ENCODE results near the gene MYO9B. TPM values are rescaled to one million over a fixed set of nuclear protein-coding genes. Genes with fewer than 3 reads are reported as not detected.

Gene MYO9B
- polyA plus RNA-seq, 2 of the 4 experiments (the other 2 are of a cell fraction): 13.0 to 27.7 TPM

DNA sequence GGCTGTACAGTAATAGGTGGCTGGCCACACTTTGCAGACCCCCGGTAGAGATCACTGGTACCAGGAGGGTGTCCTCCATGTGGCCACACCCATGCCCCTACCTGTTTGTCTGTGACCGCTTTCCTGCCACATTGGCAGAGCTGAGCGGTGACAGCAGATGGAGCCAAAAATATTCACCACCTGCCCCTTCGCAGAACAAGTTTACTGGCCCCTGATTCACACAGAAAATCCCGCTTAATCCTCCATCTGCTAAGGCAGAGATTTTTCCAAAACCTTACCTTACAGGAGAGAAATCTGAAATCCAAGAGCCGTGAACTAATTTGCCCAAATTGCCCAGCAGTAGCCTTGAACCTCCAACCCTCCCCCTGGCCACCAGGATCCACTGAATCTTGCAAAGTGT lies 52.1 kb downstream of the MYO9B start (continued):
- TF ChIP-seq, protein P1, sequence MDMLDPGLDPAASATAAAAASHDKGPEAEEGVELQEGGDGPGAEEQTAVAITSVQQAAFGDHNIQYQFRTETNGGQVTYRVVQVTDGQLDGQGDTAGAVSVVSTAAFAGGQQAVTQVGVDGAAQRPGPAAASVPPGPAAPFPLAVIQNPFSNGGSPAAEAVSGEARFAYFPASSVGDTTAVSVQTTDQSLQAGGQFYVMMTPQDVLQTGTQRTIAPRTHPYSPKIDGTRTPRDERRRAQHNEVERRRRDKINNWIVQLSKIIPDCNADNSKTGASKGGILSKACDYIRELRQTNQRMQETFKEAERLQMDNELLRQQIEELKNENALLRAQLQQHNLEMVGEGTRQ (IDR thresholded peaks at IDR 0.05): no peak

DNA sequence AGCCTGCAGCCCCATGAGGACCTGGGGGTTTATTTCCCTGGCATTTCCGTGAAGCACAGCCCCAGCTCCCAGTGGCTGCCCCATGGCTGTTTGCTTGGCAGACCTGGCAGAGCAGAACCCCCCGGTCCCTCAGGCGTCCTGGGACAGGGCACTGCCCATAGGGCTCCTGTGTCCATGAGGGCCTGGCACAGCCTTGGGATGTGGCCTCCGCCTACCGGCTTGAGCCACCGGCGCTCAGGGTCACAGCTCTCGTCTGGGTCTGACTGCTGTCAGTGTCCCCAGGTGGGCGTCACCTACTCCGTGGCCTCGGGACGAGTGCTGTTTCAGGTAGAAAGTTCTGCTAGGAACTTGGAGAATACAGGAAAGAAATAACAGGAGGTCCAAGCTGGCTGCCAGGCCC lies 52.8 kb downstream of the MYO9B start:
- ATAC-seq: no peak

DNA sequence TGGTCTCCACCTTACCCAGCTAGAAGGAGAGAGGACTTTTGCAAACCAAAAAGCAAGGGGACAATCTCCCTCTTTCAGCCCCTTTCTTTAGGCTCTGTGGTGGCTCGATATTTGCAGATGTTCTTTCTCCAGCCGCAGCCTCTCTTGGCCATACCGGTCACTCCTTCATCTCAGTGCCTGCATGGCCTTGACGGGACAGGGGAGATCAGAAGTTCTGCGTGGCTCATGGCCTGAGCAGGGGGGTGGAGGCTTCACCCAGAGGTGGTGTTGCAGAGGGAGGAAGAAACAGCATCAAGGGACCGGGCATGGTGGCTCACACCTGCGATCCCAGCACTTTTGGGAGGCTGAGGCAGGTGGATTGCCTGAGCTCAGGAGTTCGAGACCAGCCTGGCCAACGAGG lies 53.2 kb downstream of the MYO9B start:
- H3K4me2 ChIP-seq: no peak overlapping the region
- H3K27ac ChIP-seq: no peak overlapping the region
- FAIRE-seq (no peak), DNase-seq (ENCODE audit: low read depth in 1 of 2, low spot score in 1 of 2) (no peak), ATAC-seq (no peak)
- 97% methylated on average over 9 of the region's 9 CpGs for WGBS (ENCODE audit: missing lambda C conversion rate)
- no peaks in the 10 kb centered on the region for H3K9me3 ChIP-seq
- TF ChIP-seq HEYL (CRISPR knock-in tag; IDR thresholded peaks at IDR 0.05) (no peak), JUN (IDR thresholded peaks at IDR 0.05) (no peak), CEBPB (IDR thresholded peaks at IDR 0.05) (no peak), EHMT2 (IDR thresholded peaks at IDR 0.05; ENCODE audit: low read depth) (no peak), FOXS1 (CRISPR knock-in tag; IDR thresholded peaks at IDR 0.05) (no peak), PHF8 (IDR thresholded peaks at IDR 0.05; ENCODE audit: borderline replicate concordance, low read depth) (no peak), RAD21 (conservative IDR thresholded peaks at IDR 0.05 in 1 of 2, IDR thresholded peaks at IDR 0.05 in 1 of 2) (no peak), RCOR1 (IDR thresholded peaks at IDR 0.05; ENCODE audit: low read depth, low read length) (no peak), POLR2AphosphoS2 (conservative IDR thresholded peaks at IDR 0.05; ENCODE audit: low read length) (no peak), MAFK (IDR thresholded peaks at IDR 0.05; ENCODE audit: partially characterized antibody) (no peak), HOXB5 (CRISPR knock-in tag; IDR thresholded peaks at IDR 0.05) (no peak)
- ChIA-PET POLR2A (no interaction called here), CTCF (interaction anchor here (0.6 to 0.8 kb wide), 2 partner anchors 23 to 140 kb away, joined by 3 read pairs; no protein-coding TSS in a partner anchor)
- H3K4me3 ChIP-seq: no peak overlapping the region
- H3K4me1 ChIP-seq: peaks cover 13% of the 10 kb centered on the region

More for the DNA sequence above, 52.8 kb downstream of the MYO9B start:
- TF ChIP-seq HOXB13 (CRISPR knock-in tag; IDR thresholded peaks at IDR 0.05; ENCODE audit: low read depth) (no peak), PHF8 (IDR thresholded peaks at IDR 0.05; ENCODE audit: borderline replicate concordance, low read depth) (no peak), ZSCAN20 (CRISPR knock-in tag; IDR thresholded peaks at IDR 0.05) (no peak), CBX8 (IDR thresholded peaks at IDR 0.05) (no peak), TP53 (CRISPR knock-in tag; IDR thresholded peaks at IDR 0.05) (no peak), ZFP36 (IDR thresholded peaks at IDR 0.05; ENCODE audit: borderline replicate concordance, partially characterized antibody) (no peak), MYC (IDR thresholded peaks at IDR 0.05; ENCODE audit: borderline replicate concordance, low read length) (no peak), CHD2 (IDR thresholded peaks at IDR 0.05; ENCODE audit: low read length, partially characterized antibody) (no peak), ZNF302 (CRISPR knock-in tag; IDR thresholded peaks at IDR 0.05) (no peak)
- TF ChIP-seq, protein P2, sequence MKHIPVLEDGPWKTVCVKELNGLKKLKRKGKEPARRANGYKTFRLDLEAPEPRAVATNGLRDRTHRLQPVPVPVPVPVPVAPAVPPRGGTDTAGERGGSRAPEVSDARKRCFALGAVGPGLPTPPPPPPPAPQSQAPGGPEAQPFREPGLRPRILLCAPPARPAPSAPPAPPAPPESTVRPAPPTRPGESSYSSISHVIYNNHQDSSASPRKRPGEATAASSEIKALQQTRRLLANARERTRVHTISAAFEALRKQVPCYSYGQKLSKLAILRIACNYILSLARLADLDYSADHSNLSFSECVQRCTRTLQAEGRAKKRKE (CRISPR knock-in tag; IDR thresholded peaks at IDR 0.05; ENCODE audit: low read depth): no peak
- TF ChIP-seq, protein P3, sequence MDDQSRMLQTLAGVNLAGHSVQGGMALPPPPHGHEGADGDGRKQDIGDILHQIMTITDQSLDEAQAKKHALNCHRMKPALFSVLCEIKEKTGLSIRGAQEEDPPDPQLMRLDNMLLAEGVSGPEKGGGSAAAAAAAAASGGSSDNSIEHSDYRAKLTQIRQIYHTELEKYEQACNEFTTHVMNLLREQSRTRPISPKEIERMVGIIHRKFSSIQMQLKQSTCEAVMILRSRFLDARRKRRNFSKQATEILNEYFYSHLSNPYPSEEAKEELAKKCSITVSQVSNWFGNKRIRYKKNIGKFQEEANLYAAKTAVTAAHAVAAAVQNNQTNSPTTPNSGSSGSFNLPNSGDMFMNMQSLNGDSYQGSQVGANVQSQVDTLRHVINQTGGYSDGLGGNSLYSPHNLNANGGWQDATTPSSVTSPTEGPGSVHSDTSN (IDR thresholded peaks at IDR 0.05): no peak
- no peak for DNase-seq (ENCODE audit: low read depth in 1 of 2, low spot score in 1 of 2)
- 90% methylated on average over 10 of the region's 12 CpGs for WGBS (ENCODE audit: missing lambda C conversion rate)
- H3K27ac ChIP-seq: no peak overlapping the region
- POLR2A ChIA-PET: no interaction called here
- no peaks in the 10 kb centered on the region for H3K9me3 ChIP-seq
- H3K4me2 ChIP-seq: no peak overlapping the region
- H3K4me1 ChIP-seq: peaks cover 13% of the 10 kb centered on the region
- CTCF ChIA-PET: interaction anchor here (0.6 to 0.8 kb wide), 2 partner anchors 24 to 140 kb away, joined by 3 read pairs; no protein-coding TSS in a partner anchor
- no peak overlapping the region for H3K4me3 ChIP-seq
- no peak for FAIRE-seq

Measured in A549 (cell line).